ENCODE measurements around the gene C3orf62. TPM values are rescaled to one million over a fixed set of nuclear protein-coding genes. Genes with fewer than 3 reads are reported as not detected.

Gene C3orf62
- total and polyA plus RNA-seq, 9 of the 15 experiments (the other 6 are each of a cell fraction or from before 2014, with no cell fraction given) = 1.3 to 5.7 (median 3.4) TPM

DNA sequence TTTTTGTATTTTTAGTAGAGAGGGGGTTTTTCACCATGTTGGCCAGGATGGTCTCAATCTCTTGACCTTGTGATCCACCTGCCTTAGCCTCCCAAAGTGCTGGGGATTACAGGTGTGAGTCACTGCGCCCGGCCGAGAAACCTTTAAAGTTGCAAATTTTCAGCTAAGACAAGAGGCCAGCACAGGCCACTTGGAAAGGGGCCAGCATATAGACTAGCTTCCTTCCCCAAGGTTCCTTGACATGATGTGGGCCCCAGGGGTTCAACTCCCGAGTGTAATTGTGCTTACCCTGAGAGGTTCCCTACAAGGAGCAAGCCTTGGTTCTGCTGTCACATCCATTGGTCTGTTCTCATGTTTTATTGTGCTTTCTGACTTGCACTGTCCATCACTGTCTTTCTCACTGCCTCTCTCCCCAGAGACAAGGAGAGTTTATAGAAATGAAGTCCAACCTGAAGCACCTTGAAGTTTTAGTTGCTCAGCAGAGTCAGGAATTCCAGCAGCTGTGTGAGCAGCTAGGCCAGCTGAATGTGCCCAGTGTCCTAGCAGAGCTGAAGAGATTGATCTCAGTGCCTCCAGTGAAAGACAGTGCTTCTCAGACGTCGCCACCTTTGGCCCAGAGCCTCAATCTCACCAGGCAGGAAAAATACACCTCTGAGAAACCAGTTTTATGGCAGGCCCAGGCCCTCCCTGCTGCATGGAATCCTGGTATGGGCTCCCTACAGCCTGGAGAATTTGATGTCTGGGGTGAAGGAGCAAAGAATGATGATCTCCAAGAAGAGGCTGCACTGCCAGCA is 21.1 kb downstream of the C3orf62 start (continued):
- TF ChIP-seq, protein P1, sequence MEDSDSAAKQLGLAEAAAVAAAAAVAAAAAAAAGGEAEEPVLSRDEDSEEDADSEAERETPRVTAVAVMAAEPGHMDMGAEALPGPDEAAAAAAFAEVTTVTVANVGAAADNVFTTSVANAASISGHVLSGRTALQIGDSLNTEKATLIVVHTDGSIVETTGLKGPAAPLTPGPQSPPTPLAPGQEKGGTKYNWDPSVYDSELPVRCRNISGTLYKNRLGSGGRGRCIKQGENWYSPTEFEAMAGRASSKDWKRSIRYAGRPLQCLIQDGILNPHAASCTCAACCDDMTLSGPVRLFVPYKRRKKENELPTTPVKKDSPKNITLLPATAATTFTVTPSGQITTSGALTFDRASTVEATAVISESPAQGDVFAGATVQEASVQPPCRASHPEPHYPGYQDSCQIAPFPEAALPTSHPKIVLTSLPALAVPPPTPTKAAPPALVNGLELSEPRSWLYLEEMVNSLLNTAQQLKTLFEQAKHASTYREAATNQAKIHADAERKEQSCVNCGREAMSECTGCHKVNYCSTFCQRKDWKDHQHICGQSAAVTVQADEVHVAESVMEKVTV (CRISPR knock-in tag; IDR thresholded peaks at IDR 0.05) = no peak

DNA sequence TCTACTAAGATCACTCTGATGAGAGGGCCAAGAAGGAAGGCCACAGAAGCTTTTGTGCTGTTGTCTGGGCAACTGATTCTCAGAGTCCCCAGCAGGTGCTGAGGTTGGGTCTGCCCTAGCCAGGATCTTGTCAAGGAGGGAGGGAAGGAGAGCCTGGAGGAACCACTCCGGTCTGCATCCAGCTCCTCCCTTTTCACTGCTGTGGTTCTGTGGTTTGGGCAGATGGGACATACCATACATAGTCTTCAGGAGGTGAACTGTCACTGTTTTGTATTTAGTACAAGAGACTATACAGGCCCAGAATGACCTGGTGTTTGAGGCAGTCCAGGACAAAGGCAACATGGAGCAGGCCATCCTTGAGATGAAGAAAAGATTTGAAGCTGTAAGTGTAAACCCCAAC is 21.9 kb downstream of the C3orf62 start:
- no peaks in the 10 kb centered on the region for H4K20me1 ChIP-seq (replicated peaks; ENCODE audit: control insufficient read depth, insufficient read depth, low read length)
- H3K4me1 ChIP-seq (replicated peaks in 1 of 2; ENCODE audit: control insufficient read depth in 2 of 2, insufficient read depth in 2 of 2, low read length in 2 of 2) = no peaks in the 10 kb centered on the region; a peak in 1 of 5 replicates
- H3K9me3 ChIP-seq (replicated peaks; ENCODE audit: control insufficient read depth, insufficient read depth, low read depth, low read length) = no peaks in the 10 kb centered on the region
- no peaks in the 10 kb centered on the region for H3K27me3 ChIP-seq (ENCODE audit: control insufficient read depth in 2 of 2, insufficient read depth in 2 of 2, low read length in 2 of 2)
- in situ Hi-C loops (cut with MboI) = no loop called here
- no peak overlapping the region for H3K27ac ChIP-seq (ENCODE audit: extremely low read depth, low read depth, low read length)
- H3K36me3 ChIP-seq (ENCODE audit: control insufficient read depth, insufficient read depth, low read length) = no peaks in the 10 kb centered on the region
- H3K9me1 ChIP-seq (ENCODE audit: control insufficient read depth, insufficient read depth, low read length) = no peaks in the 10 kb centered on the region
- peak; percentile 28; the same call in 1 of the 2 replicates for TF ChIP-seq RFX1 (IDR thresholded peaks at IDR 0.05)
- TF ChIP-seq, protein P2, sequence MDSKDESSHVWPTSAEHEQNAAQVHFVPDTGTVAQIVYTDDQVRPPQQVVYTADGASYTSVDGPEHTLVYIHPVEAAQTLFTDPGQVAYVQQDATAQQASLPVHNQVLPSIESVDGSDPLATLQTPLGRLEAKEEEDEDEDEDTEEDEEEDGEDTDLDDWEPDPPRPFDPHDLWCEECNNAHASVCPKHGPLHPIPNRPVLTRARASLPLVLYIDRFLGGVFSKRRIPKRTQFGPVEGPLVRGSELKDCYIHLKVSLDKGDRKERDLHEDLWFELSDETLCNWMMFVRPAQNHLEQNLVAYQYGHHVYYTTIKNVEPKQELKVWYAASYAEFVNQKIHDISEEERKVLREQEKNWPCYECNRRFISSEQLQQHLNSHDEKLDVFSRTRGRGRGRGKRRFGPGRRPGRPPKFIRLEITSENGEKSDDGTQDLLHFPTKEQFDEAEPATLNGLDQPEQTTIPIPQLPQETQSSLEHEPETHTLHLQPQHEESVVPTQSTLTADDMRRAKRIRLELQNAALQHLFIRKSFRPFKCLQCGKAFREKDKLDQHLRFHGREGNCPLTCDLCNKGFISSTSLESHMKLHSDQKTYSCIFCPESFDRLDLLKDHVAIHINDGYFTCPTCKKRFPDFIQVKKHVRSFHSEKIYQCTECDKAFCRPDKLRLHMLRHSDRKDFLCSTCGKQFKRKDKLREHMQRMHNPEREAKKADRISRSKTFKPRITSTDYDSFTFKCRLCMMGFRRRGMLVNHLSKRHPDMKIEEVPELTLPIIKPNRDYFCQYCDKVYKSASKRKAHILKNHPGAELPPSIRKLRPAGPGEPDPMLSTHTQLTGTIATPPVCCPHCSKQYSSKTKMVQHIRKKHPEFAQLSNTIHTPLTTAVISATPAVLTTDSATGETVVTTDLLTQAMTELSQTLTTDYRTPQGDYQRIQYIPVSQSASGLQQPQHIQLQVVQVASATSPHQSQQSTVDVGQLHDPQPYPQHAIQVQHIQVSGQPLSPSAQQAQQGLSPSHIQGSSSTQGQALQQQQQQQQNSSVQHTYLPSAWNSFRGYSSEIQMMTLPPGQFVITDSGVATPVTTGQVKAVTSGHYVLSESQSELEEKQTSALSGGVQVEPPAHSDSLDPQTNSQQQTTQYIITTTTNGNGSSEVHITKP (IDR thresholded peaks at IDR 0.05; ENCODE audit: partially characterized antibody) = peak; percentile 77
- no peak for TF ChIP-seq PRPF4 (IDR thresholded peaks at IDR 0.05; ENCODE audit: insufficient read depth, low read depth, low read length, poor library complexity, severe bottlenecking)
- TF ChIP-seq, protein P3, sequence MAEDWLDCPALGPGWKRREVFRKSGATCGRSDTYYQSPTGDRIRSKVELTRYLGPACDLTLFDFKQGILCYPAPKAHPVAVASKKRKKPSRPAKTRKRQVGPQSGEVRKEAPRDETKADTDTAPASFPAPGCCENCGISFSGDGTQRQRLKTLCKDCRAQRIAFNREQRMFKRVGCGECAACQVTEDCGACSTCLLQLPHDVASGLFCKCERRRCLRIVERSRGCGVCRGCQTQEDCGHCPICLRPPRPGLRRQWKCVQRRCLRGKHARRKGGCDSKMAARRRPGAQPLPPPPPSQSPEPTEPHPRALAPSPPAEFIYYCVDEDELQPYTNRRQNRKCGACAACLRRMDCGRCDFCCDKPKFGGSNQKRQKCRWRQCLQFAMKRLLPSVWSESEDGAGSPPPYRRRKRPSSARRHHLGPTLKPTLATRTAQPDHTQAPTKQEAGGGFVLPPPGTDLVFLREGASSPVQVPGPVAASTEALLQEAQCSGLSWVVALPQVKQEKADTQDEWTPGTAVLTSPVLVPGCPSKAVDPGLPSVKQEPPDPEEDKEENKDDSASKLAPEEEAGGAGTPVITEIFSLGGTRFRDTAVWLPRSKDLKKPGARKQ (CRISPR knock-in tag; IDR thresholded peaks at IDR 0.05) = no peak
- intact Hi-C loops (cut with micrococcal nuclease) = no loop called here
- no peak overlapping the region for H3K9ac ChIP-seq (ENCODE audit: insufficient read depth in 1 of 2, low read depth in 2 of 2, low read length in 2 of 2)
- H3K79me2 ChIP-seq (ENCODE audit: control insufficient read depth, insufficient read depth, low read length) = no peaks in the 10 kb centered on the region
- FAIRE-seq (no peak), DNase-seq (ENCODE audit: extremely low read depth in 1 of 4, low spot score in 3 of 4) (no peak), ATAC-seq (peak; percentile 41; the same call in 2 of the 3 replicates)
- no TSS peak for BruUV-seq (replicated peaks)
- no peak overlapping the region for H3K4me3 ChIP-seq
- CTCF ChIA-PET (ENCODE audit: low intra/inter-chr PET ratio) = no interaction called here
- POLR2A ChIA-PET = interaction anchor here (1.9 kb wide), 1 partner anchor 12 kb away, joined by 8 read pairs; no protein-coding TSS in a partner anchor
- no peak overlapping the region for H2AFZ ChIP-seq (ENCODE audit: low read depth, low read length)
- no peak overlapping the region for H3K4me2 ChIP-seq (ENCODE audit: insufficient read depth, low read length)
- no CpG with 5 or more reads among the region's 1 CpG for WGBS (ENCODE audit: insufficient coverage, low coverage, missing lambda C conversion rate)
